ENCODE measurements around the gene CSKMT. TPM values are rescaled to one million over a fixed set of nuclear protein-coding genes. Genes with fewer than 3 reads are reported as not detected.

Gene CSKMT
- total and polyA plus RNA-seq, 10 of the 15 experiments (the other 5 are each of a cell fraction or from before 2014, with no cell fraction given), result 7.0 to 213 (median 21.6) TPM

DNA sequence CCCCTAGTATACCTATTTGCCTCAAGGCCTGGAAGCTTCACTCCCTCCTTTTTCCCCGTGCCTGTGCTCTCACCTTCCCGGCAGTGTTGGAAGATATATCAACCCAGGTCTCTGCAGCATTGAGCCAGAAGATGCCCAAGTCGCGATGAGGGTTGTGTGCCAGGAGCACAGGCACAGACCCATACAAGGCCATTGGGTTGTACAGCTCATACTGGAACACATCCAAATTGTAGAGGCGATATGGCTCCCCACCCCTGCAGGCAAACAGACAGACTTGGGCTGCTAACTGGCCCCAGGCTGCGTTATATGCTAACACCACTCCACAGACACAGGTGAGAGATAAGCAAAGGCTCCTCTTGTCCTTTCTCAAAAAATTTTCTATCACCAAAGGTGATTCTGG is 32.6 kb upstream of the CSKMT start:
- H3K27me3 ChIP-seq (replicated peaks in 1 of 2; ENCODE audit: control insufficient read depth in 2 of 2, insufficient read depth in 2 of 2, low read length in 1 of 2), result no peaks in the 10 kb centered on the region
- H3K9me3 ChIP-seq (replicated peaks; ENCODE audit: control insufficient read depth, insufficient read depth, low read length), result no peaks in the 10 kb centered on the region
- no peak overlapping the region for H3K9ac ChIP-seq (ENCODE audit: control insufficient read depth, insufficient read depth, low read length)
- H3K4me2 ChIP-seq (ENCODE audit: control insufficient read depth, insufficient read depth), result no peak overlapping the region
- H3K4me3 ChIP-seq, result no peak overlapping the region
- ATAC-seq, result no peak
- no peak overlapping the region for H3K27ac ChIP-seq (ENCODE audit: control insufficient read depth, insufficient read depth)
- no peaks in the 10 kb centered on the region for H3K4me1 ChIP-seq (ENCODE audit: control insufficient read depth, insufficient read depth, low read length)
- no peaks in the 10 kb centered on the region for H4K20me1 ChIP-seq (ENCODE audit: control insufficient read depth, insufficient read depth)
- RAD21 ChIA-PET (ENCODE audit: unreplicated experiment), result interaction anchor here (0.6 kb wide), 1 partner anchor 13 kb away, joined by 3 read pairs; no protein-coding TSS in a partner anchor
- TF ChIP-seq ZNF622 (IDR thresholded peaks at IDR 0.05) (no peak), JUND (IDR thresholded peaks at IDR 0.05; ENCODE audit: low read depth, low read length) (no peak)
- TF ChIP-seq, protein P1, sequence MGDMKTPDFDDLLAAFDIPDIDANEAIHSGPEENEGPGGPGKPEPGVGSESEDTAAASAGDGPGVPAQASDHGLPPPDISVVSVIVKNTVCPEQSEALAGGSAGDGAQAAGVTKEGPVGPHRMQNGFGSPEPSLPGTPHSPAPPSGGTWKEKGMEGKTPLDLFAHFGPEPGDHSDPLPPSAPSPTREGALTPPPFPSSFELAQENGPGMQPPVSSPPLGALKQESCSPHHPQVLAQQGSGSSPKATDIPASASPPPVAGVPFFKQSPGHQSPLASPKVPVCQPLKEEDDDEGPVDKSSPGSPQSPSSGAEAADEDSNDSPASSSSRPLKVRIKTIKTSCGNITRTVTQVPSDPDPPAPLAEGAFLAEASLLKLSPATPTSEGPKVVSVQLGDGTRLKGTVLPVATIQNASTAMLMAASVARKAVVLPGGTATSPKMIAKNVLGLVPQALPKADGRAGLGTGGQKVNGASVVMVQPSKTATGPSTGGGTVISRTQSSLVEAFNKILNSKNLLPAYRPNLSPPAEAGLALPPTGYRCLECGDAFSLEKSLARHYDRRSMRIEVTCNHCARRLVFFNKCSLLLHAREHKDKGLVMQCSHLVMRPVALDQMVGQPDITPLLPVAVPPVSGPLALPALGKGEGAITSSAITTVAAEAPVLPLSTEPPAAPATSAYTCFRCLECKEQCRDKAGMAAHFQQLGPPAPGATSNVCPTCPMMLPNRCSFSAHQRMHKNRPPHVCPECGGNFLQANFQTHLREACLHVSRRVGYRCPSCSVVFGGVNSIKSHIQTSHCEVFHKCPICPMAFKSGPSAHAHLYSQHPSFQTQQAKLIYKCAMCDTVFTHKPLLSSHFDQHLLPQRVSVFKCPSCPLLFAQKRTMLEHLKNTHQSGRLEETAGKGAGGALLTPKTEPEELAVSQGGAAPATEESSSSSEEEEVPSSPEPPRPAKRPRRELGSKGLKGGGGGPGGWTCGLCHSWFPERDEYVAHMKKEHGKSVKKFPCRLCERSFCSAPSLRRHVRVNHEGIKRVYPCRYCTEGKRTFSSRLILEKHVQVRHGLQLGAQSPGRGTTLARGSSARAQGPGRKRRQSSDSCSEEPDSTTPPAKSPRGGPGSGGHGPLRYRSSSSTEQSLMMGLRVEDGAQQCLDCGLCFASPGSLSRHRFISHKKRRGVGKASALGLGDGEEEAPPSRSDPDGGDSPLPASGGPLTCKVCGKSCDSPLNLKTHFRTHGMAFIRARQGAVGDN (IDR thresholded peaks at IDR 0.05), result no peak
- BruUV-seq (replicated peaks), result no TSS peak
- SMC1A ChIA-PET (ENCODE audit: uncharacterized antibody, unreplicated experiment), result no interaction called here
- intact Hi-C loops (cut with micrococcal nuclease; ENCODE audit: unreplicated experiment) (no loop called here), in situ Hi-C loops (cut with MboI) (no loop called here)
- CTCF ChIA-PET, result no interaction called here
- H2AFZ ChIP-seq (ENCODE audit: control insufficient read depth, low read depth, low read length), result no peak overlapping the region
- FAIRE-seq, result no peak
- no peak for DNase-seq (ENCODE audit: low read depth, low spot score)
- POLR2A ChIA-PET, result no interaction called here
- WGBS (ENCODE audit: insufficient coverage, insufficient replicate concordance, low lambda C conversion rate, missing lambda C conversion rate), result 100% methylated on average over 6 of the region's 6 CpGs
- H3K79me2 ChIP-seq (ENCODE audit: control insufficient read depth, insufficient read depth, low read length), result no peaks in the 10 kb centered on the region
- H3K36me3 ChIP-seq (ENCODE audit: control insufficient read depth in 2 of 2, insufficient read depth in 2 of 2, low read length in 1 of 2), result peaks cover 34 to 44% of the 10 kb centered on the region in 2 experiments
